Left ventricle myocardium inferior (tissue), 1 donor: Measurements from ENCODE around the gene PSAPL1. TPM values are rescaled to one million over a fixed set of nuclear protein-coding genes. Genes with fewer than 3 reads are reported as not detected.
A peak's percentile ranks its signal among the peaks of the same experiment; 100 is the strongest.

ENCODE experiments used
- DNase-seq: peaks from one replicate; pipeline ENCODE4 v3.0.0-alpha.2; 2020
- H3K27ac ChIP-seq: fragments of 200-600 bp; replicated peaks from 2 replicates; pipeline ENCODE4 v1.8.0; 2021
- H3K27me3 ChIP-seq: fragments of 200-600 bp; 2 replicates; pipeline ENCODE4 v1.8.0; 2021; ENCODE audit warnings: low read depth
- H3K36me3 ChIP-seq: fragments of 200-600 bp; 2 replicates; pipeline ENCODE4 v1.8.0; 2021
- H3K4me1 ChIP-seq: fragments of 200-600 bp; 2 replicates; pipeline ENCODE4 v1.8.0; 2021
- H3K4me3 ChIP-seq: fragments of 200-600 bp; 2 replicates; pipeline ENCODE4 v1.8.0; 2021; ENCODE audit warnings: mild to moderate bottlenecking, moderate library complexity
- H3K9me3 ChIP-seq: fragments of 200-600 bp; replicated peaks from 2 replicates; pipeline ENCODE4 v1.8.0; 2021
- intact Hi-C: fragments of 100-400 bp; cut with micrococcal nuclease; formaldehyde crosslinking; loops from one replicate; pipeline ENCODE4 v1.11.0; 2022
- total RNA-seq: library from RNA; stranded (reverse); fragmentation: NEBNext Ultra II Directional; extraction: Animal tissue kit (Norgen Biotek cat#: 25700); gene quantifications from one replicate; pipeline ENCODE4 v1.2.1, GENCODE V29; 2021
- TF ChIP-seq, protein P1 (sequence below): fragments of 200-600 bp; IDR thresholded peaks from 2 replicates; pipeline ENCODE4 v1.8.0; 2021; ENCODE audit warnings: antibody characterized with exemption, mild to moderate bottlenecking, borderline replicate concordance
- donor health status: DM: no; HTN: yes; CAD: no; lungs with severe emphysema.

Gene PSAPL1
- total RNA-seq, 1 donor from 2014 or later, result not detected

DNA sequence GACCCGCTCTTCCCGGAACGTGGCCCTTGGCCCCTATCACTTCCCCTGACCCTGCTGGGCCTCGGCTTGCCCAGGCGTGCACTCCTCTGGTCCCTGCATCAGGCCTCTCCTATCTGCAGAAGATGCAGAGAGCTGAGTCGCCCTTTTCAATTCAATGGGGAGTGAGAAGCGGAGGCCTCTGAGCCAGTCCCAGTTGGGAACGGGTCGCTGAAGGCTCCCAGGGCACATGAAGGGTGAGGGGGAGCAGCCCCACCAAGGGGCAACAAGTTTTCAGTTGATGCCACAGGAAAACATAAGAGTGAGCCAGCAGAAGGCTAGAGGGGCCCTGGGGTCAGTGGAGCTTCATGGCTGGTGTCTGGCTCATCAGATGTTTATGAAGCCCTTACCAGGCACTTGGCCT lies 17.1 kb downstream of the PSAPL1 start:
- no peak overlapping the region for H3K27ac ChIP-seq
- TF ChIP-seq, protein P1, sequence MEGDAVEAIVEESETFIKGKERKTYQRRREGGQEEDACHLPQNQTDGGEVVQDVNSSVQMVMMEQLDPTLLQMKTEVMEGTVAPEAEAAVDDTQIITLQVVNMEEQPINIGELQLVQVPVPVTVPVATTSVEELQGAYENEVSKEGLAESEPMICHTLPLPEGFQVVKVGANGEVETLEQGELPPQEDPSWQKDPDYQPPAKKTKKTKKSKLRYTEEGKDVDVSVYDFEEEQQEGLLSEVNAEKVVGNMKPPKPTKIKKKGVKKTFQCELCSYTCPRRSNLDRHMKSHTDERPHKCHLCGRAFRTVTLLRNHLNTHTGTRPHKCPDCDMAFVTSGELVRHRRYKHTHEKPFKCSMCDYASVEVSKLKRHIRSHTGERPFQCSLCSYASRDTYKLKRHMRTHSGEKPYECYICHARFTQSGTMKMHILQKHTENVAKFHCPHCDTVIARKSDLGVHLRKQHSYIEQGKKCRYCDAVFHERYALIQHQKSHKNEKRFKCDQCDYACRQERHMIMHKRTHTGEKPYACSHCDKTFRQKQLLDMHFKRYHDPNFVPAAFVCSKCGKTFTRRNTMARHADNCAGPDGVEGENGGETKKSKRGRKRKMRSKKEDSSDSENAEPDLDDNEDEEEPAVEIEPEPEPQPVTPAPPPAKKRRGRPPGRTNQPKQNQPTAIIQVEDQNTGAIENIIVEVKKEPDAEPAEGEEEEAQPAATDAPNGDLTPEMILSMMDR, result no peak
- H3K4me3 ChIP-seq, result no peak overlapping the region
- peaks cover 30% of the 10 kb centered on the region for H3K27me3 ChIP-seq
- H3K9me3 ChIP-seq, result no peaks in the 10 kb centered on the region
- DNase-seq, result peak; percentile 2
- H3K36me3 ChIP-seq, result no peaks in the 10 kb centered on the region
- H3K4me1 ChIP-seq, result no peaks in the 10 kb centered on the region
- intact Hi-C loops, result no loop called here

DNA sequence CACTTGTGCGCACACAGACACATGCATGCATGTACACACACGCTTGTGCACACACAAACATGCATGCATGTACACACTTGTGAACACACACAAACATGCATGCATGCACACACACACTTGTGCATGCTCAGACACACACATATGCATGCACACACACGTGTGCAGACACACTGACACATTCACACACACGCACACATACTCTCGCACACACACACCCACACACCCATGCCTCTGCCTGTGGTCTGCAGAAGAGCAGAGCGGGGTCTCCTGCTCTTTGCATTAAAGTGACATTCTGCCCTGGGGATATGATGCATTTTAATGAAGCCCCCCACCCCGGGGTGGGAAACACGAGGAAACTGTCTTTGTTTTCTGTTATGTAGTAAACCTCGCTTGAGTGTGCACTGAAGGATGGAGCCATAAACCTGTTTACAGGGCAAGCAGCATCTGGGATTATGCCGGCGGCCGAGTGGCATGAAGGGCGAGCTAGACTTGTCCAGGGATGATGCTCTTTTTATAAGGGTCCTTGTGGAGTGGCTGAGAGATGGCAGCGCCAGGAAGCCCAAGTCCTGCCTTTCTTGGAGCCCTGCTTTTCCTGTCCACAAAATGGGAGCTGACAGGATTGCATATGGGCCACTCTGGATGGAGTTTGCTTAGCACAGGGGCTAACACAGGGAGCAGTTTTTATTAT lies 17.8 kb downstream of the PSAPL1 start:
- DNase-seq, result peak; percentile 10
- Histone ChIP-seq H3K36me3 (no peaks in the 10 kb centered on the region), H3K9me3 (no peaks in the 10 kb centered on the region), H3K4me1 (no peaks in the 10 kb centered on the region), H3K27me3 (peaks cover 32% of the 10 kb centered on the region), H3K4me3 (no peak overlapping the region), H3K27ac (no peak overlapping the region)
- TF ChIP-seq, protein P1, result no peak
- intact Hi-C loops, result no loop called here

DNA sequence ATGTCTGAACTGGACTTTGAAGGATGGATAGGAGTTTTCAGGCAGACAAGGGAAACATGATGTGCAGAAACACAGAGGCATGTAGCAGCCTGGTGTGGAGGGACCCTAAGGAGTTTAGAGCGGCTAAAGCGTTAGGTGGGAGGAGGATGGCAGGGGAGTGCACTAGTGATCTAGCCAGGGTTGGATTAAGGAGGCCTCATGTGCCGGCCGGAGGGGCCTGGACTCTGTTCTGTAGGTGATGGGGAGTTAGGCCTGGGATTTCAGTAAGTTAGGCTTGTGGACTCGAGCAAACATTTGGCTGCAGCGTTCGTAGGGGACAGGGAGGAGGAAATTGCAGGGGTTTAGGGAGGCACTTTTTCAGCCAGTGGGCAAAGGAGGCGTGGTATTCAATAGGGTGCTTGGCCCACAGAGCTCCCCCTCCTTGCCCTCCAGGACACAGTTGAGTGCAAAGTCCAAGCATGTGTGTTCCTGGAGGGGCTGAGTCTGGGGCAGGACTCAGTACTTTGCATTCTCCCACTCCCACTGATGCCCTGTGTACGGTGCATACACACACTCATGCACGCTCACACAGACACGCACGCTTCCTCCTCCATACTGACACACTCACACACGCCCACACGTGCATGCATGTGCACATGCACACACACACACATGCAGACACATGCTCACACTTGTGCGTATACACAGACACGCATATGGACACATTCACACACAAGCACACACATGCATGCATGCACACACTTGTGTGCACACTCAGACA lies 18.6 kb downstream of the PSAPL1 start:
- Histone ChIP-seq H3K27me3 (peaks cover 27% of the 10 kb centered on the region), H3K4me1 (no peaks in the 10 kb centered on the region), H3K27ac (no peak overlapping the region), H3K9me3 (no peaks in the 10 kb centered on the region), H3K36me3 (no peaks in the 10 kb centered on the region), H3K4me3 (no peak overlapping the region)
- DNase-seq, result peak; percentile 2
- TF ChIP-seq, protein P1, result no peak
- intact Hi-C loops, result no loop called here

DNA sequence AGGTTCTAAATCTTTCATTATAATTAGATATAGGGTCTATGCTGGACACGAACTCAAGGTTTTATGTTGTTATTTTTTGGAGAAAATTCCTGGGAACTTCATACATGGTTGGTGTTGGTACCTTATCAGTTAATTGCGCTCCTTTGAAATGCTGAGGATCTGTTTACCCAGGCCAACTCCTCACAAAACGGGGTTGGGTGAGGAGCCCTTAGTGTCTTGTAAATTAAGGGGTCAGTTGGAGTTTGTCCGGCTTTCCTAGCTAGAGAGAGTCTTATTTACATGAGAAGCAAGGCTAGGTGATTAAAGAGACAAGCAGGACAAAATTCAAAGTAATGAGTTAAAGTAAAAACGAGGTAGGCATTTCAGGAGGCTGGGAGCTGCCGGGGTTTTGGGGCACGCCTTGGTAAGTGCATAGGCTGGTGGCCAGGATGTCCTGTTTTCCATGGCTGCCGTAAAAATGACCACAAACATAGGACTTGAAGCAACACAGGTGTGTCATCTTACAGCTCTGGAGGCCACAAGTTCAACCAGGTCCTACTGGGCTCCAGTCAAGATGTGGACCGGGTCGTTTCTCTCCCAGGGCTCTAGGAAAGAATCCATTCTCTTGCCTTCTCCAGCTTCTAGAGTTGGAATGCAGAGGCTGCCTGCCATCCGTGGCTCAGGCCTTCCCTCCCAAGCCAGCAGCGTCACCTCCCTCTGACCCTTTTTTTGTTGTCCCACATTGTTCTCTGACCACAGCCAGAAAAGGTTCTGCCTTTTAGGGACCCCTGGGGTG lies 19.8 kb downstream of the PSAPL1 start:
- peaks cover 27% of the 10 kb centered on the region for H3K27me3 ChIP-seq
- no peaks in the 10 kb centered on the region for H3K36me3 ChIP-seq
- TF ChIP-seq, protein P1, result no peak
- no peak overlapping the region for H3K27ac ChIP-seq
- no peaks in the 10 kb centered on the region for H3K4me1 ChIP-seq
- intact Hi-C loops, result no loop called here
- no peak for DNase-seq
- no peak overlapping the region for H3K4me3 ChIP-seq
- H3K9me3 ChIP-seq, result no peaks in the 10 kb centered on the region

DNA sequence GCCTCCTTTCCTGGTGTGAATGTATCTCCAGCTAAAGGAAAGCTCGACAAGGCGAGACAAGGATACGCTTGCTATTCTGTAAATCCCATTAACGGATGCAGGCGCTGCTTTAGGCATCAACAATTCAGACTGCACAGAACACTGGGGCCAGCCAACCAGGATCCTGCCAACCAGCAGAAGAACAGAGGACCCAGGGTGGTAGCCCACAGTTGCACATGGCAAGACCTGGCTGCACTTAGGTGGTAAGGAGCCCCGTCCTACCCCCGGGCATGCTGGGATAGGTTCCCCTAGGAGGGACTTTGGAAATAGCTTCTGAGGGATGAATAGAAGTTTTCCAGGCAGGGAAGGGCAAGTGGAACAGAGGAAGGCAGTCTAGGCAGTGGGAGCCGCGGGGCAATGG lies 20.7 kb downstream of the PSAPL1 start:
- intact Hi-C loops, result no loop called here
- Histone ChIP-seq H3K27me3 (peaks cover 27% of the 10 kb centered on the region), H3K9me3 (peaks cover 5% of the 10 kb centered on the region), H3K4me1 (no peaks in the 10 kb centered on the region), H3K36me3 (no peaks in the 10 kb centered on the region), H3K27ac (no peak overlapping the region), H3K4me3 (no peak overlapping the region)
- DNase-seq, result peak; percentile 5
- TF ChIP-seq, protein P1, result no peak
